Measurements from ENCODE around the gene MEA1.

The MEA1 gene

GRCh38 chr6:42974919-42975505 is 38.7 kb downstream of the MEA1 start:
- DNase-seq = no peak

DNA sequence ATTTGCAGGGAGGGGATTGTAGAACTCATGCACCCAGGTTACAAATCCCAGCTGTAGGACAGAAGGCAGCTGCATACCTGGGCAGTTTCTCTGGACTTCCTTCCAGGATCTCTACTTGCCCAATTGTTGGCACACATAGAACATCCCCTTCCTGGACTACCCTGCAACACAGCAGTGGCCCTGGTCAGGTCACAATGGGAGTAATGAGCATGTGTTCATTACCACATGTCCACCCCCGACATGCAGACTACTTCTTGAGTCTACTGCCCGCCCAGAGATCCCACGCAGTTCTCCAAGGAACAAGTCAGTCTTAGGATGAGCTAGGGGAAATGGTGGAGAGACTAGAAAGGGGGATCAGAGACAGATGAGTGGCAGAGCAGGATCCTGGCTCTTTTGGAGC is 39.8 kb downstream of the MEA1 start:
- no peak for DNase-seq

GRCh38 chr6:42971746-42972327 is 41.9 kb downstream of the MEA1 start:
- no peak for DNase-seq

DNA sequence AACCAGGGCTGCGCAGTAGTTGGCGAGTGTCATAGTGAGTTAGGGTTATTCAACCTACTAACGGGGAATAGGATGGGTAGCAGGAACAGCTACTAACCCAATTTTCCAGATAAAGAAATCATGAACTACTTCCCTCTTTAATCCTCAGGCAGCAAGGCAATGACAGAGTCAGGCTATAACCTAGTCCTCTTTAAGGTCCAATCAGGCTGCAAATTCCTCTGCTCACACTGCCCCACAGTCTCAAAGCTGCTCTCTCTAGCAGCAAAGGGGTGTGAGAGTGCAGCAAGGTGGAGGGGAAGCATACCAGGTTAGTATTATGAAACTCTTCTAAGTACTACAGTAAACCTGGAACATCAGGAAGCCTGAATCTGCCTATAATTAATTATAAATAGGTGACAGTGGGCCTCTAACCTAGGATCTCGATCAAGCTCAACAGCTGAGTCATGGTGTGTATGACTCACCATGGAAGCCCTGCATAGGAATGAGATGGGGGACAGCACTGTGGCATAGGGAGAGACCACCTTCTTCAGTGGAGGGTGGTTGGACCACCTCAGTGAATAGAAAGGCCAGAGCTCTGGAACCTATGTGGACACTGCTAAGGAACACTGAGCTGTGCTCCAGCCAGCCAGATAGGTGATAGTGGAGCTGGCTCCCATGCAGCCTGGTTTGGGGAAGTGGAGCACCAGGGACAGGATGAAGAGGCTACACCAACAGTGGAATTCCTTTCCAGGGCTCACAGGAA is 42.7 kb downstream of the MEA1 start:
- no peak for DNase-seq

- DNase-seq = no peak
Measured at GRCh38 chr6:42969934-42970333, 43.8 kb downstream of the MEA1 start.

GRCh38 chr6:42969431-42969830 is 44.3 kb downstream of the MEA1 start:
- DNase-seq = no peak

DNA sequence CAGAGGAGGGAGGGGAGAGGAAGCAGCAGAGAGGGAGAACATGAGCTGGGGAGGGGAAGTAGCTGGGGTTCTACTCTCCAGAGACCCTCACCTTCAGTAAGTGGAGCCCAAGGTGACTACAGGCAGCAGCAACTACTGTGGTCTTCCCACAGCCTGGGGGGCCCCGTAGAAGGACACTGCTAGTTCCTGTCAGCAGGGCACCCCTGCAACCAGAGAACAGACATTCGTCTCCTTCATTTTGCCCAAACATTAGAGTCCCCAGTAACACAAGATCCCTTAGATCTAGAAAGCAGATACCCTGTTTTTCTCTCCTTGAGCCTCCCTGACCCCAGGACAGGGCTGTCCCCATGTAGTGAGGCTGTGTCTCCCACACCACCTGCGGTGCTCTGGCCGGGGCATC is 45.0 kb downstream of the MEA1 start:
- DNase-seq = no peak

GRCh38 chr6:42968126-42968701 is 45.5 kb downstream of the MEA1 start:
- DNase-seq = no peak

DNA sequence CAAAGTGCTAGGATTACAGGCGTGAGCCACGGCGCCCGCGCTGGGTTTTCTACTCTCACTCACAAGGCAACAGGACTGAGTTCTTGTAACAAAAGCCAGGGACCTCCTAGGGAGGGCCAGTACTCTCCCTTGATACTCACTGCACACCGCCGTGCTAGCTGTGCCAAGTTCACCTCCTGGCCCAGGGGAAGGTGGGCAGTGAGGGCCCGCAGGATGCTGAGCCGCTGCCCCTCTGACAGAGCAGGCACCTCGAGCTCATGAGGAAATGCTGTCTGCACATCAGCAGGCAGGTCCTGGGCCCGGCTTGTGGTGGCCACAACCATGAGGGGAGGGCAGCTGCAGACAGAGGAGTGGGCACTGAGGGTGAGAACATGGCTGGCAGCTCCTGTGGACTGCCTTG is 46.5 kb downstream of the MEA1 start:
- DNase-seq = no peak

GRCh38 chr6:42966571-42966970 is 47.2 kb downstream of the MEA1 start:
- no peak for DNase-seq

- DNase-seq = no peak
Measured at GRCh38 chr6:42963855-42964605, 49.7 kb downstream of the MEA1 start.

GRCh38 chr6:42963179-42963854 is 50.4 kb downstream of the MEA1 start:
- no peak for DNase-seq

DNA sequence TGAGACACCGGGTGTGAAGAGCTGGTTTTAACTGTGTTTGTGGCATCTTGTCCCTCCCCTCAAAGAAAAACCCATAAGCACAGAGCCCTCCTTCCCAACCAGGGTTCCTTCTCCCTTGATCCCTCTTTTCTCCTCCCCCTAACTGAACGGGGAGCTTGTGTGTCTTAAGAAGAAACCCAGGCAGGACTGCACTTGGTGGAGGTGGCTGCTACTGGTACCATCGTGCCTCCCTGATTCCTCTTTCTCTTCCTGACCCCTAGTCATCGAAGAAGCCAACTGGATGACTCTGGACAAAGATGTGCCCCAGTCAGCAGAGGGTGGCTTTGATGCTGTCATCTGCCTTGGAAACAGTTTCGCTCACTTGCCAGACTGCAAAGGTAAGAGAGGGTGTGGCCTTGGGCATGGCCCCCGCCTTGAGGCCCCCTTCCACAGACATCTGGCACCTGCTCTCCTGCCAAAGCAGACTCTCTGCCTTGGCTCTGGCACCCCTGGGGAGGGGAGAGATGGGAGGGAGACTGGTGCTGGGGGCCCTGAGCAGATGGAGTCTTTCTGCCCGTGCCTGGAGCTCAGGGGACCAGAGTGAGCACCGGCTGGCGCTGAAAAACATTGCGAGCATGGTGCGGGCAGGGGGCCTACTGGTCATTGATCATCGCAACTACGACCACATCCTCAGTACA is 51.1 kb downstream of the MEA1 start:
- DNase-seq = no peak

GRCh38 chr6:42962096-42962495 is 51.6 kb downstream of the MEA1 start:
- DNase-seq = no peak

Data from right kidney (tissue), 1 donor.